NCI-H345 treated with DMSO at 0.1 percent for 48 hours (cell line): Measurements from ENCODE around the gene SPX.

Source experiments
- DNase-seq: peaks from one replicate; lab custom pipeline; 2025; ENCODE audit not compliant: unreplicated experiment; lab: John Stamatoyannopoulos, UW

SPX gene

DNA sequence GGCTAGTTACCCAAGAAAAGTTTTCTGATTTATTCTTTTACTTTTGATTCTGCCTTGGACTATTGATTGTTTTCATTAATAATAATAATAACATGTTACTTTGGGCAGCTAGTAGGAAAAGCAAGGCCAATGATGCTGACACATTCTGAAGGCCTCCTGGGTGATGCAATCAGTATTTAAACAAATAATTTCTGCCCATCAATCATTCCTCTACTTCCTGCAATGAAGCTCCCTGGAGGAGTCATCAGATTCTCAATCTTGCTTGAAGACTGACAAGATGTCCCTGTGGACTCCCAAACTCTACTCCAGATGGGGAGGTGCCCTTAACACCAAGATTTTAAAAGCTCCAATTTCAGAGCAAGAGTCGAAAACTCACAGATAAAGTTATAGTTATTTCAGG lies at the start of gene SPX:
Gene SPX (plus strand): TSS at position 244 of the 400 bp plus-strand sequence. CDS start 177 bp downstream, outside the sequence.
- DNase-seq, result no peak

DNA sequence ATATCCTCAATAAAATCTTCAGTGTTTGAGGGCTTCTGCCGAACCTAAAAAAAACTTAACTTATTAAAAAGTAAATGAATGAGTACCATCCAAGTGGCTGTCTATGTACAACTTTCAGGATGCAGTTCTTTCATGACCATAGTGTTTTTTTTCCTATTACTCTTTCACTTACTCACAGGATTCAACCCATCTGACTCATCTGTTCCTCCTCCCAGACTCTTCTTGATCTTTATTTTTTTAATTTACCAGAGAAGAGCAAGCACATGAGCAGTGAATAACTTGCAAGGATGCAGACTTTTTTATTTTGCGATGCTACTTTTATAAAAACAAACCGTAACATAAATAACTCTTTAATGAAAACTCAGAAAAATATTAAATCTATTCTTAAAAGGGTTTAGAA lies 49.1 kb upstream of the SPX start:
- no peak for DNase-seq

DNA sequence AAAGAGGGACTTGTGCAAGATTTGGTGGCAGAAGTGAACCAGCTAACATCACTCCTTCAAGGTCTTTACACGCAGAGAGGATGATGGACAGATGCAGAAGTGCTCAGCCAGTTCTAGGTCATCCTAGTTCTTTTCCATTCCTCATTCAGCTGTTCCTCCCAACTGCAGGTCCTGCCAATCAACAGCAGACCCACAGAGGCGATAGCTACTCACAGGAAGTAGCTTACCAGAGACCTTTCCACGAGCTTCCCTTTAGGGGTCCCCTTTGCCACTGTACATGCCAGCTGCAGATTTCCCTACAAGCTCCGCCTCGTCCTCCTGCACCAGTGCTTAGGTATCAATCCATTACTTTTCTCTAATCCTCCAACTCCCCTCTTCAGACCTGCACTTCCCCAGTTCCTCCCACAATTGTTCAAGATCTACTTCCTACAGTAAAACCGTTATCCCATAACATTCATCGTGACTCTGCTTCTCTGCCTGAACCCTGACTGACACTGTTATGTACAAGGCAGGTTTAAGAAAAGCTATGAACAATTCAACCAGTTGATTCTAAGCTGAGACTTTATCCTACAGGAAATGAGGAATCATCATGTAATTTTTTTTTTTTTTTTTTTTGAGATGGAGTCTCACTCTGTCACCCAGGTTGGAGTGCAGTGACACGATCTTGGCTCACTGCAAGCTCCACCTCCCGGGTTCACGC lies 47.2 kb upstream of the SPX start:
- no peak for DNase-seq

DNA sequence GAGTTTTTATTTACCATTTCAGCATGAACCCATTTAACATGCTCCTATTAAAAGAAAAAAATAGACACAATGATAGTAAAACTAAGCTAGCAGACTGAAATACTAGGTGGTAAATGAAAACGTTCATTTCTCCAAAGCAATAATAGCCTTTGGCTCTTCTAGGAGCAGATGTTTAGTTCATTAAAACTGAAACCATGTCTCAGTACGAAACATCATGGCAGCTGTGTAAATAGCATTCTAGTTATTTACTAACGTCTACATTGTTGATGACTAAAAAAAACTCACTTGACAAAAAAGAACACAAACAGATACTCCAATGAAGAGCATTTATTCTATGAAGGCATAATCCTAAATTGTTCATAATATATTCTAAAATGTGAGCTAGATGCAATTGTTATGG lies 42.6 kb upstream of the SPX start:
- peak; percentile 87 for DNase-seq

- DNase-seq, result no peak
Measured at GRCh38 chr12:21485998-21486397, 40.1 kb upstream of the SPX start.

GRCh38 chr12:21499765-21500164 lies 26.3 kb upstream of the SPX start:
- DNase-seq, result no peak

DNA sequence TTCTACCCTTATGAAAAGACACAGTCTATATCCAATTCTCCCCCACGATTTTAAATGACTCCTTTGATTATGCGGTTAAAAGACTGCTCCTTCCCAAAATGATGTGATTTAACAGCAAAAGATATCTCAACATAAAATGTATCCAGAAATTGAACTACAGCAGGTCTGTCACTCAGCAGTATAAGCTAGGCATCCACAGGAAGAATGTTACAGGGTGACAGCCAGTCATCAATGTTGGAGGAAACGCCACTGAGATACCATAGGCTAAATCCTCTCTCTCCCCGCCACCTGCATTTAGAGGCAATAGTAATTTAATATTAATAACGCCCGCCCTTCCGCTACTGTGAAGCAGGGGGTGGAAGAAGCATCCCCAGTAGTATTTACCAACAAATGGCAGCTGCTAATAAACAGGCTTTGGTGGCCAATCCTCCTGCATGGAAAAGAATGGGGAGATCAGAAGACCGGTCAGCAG lies 25.3 kb upstream of the SPX start:
- no peak for DNase-seq

DNA sequence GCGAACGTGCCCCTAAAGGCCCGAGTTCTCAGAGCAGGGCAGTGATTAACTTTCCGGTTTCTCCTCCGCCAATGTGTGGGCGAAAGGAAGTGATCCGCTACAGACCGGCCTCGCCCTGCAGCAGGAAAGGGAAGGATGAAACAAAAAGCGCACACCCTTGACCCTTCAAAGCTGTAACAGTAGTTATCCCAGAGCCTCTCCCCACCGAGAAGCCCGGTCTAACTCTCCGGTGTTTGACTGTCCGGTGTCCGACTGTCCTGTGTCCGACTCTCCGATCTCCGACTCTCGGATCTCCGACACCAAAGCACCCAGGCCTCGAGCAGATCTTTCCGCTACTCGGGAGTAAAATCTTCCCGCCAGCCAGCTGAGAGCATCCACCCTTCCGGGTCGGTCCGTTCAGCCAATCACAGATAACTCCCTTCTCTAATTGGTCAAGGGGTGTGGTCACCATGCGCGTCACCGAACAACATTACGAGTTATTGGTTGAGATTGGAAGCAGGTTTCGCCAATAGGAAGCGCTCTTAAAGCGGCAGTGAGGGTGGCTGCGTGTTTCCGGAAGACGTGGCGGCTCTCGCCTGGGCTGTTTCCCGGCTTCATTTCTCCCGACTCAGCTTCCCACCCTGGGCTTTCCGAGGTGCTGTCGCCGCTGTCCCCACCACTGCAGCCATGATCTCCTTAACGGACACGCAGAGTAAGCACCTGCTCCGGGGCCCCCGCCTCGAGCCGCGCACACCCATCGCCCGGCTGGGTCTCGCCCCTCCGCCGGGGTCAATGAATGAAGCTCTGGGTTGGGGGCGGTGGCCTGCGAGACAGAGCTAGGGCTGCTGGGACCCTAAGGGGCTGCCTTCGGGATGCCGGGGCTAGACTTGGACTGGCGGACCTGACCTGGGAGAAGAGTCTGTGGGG lies 24.6 kb upstream of the SPX start, which contains the start of the genes GOLT1B and RECQL:
Gene GOLT1B (plus strand): TSS at position 532 of the 906 bp plus-strand sequence. CDS start 135 bp downstream, at position 667.
Gene RECQL (minus strand): TSS at position 378 of the 906 bp plus-strand sequence. CDS start 2,065 bp downstream, outside the sequence.
- peak; percentile 96 for DNase-seq

DNA sequence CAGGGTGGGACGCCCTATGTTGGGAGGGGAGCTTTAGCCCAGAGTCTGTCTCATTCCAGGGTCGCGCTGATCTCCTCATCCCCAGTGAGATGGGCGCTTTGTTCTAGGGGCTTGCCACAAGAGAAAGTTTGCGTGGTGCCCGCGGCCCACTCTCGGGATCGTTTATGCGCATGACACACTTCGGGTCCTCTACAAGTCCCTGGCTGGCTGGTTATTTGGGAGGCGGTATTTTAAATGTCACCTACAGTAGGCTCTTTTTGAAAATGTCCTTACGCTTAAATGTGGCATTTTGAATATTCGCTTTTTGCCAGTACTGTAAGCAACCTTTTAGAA lies 24.0 kb upstream of the SPX start:
- DNase-seq, result peak; percentile 6

GRCh38 chr12:21502872-21503271 lies 23.2 kb upstream of the SPX start:
- DNase-seq, result no peak

DNA sequence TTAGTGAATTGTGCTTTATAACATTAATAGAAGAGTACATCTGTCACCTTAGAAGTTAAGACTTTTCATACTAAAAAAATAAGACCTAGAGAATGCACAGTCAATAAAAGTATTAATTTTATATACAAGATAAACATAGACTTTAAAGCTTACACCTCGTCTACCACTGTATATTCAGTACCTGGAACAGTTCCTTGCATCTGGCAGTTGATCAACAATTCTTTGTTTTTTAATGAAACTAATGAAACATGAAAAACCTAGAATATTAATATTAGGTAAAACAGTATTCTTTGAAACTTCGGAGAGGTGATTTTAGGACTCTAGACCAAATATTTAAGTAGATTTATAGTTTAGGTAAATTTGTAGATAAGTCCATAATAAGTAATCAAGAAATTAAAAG lies 20.2 kb upstream of the SPX start:
- no peak for DNase-seq

DNA sequence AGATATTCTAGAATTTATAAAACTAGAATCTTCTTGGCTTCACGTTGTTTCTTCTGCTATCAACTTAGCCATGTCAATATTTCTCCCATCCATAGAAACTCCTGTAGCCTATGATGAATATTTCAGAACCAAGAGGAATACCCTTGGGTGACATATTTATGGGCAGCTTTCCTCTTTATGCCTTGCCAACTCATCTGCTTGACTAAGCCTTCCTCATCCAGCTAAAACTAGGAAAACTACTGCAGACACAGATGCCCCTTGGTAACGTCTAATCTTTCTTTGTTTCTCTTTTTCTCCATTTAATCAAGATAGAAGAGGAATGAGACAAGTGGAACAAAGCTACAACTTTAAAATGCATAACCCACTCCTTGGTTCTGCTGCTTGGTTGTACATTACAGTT lies 18.2 kb upstream of the SPX start:
- DNase-seq, result no peak

DNA sequence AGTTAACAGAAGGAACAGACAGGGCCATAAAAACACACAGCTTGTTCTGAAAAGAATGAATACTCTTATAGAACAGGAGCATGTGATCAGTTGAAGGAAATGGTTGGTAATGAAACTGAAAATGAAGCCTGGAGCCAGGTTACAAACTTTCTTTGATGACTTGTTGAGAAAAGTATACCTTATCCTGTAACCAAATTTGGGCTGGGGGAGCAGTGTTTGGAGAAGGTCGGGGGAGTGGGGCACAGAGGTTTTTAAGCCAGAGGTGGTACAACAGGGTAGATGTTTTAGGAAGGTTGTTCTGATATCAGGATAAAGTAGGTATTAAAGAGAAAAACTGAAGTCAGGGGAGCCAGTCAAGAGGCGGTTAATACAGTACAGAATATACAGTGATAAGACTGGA lies 16.3 kb upstream of the SPX start:
- no peak for DNase-seq

- no peak for DNase-seq
Measured at GRCh38 chr12:21516281-21516680, 9.8 kb upstream of the SPX start.

DNA sequence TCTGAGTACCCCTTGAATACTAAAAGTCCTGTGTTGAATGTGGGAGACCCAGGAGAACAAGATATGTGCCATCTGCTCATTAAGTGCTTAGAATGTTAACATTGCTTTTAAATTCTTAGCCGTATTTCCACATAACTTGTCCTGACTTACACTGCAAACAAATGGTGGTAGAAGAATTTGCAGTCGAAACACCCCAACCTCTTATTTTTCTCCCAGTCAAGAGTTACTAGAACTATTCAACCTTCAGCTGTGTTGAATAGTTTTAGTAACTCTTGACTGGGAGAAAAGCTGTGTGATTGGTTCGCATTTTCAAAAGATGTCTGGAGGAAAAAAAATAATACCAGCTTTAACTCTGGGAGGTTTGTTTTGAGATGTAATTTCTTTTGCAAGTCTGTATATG lies 7.6 kb upstream of the SPX start:
- DNase-seq, result no peak

DNA sequence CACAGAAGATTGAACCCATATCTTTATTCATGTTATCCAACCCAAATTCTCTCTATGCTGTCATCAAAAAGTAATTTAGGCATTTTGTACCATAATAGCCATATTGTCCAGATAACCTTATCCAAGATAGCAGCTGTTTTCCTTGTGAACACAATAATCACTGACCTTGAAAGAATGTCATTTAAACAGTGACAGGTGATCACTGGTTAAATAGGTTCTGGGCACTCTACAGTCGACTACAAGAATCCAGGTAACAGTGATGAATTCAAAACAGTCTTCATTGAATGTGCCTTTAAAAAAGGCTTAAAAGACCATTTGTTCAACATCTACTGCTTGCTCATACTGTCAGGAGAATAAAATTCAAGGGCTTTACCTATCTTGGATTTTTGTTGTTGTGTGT lies 4.6 kb upstream of the SPX start:
- DNase-seq, result no peak

DNA sequence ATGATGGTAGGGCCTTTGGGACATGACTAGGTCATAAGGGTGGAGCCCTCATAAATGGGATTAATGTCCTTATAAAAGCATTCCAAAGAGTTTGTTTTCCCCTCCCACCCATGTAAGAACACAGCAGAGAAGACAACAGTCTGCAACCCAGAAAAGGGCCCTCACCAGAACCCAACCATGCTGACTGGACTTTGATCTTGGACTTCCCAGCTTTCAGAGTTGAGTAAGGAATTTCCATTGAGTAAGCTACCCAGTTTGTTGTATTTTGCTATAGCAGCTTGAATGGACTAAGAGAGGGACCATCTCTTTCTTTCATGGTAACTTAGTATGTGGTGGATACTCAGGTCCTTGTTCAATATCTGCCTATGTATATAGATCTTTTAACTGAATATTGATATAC lies 2.9 kb upstream of the SPX start:
- no peak for DNase-seq

DNA sequence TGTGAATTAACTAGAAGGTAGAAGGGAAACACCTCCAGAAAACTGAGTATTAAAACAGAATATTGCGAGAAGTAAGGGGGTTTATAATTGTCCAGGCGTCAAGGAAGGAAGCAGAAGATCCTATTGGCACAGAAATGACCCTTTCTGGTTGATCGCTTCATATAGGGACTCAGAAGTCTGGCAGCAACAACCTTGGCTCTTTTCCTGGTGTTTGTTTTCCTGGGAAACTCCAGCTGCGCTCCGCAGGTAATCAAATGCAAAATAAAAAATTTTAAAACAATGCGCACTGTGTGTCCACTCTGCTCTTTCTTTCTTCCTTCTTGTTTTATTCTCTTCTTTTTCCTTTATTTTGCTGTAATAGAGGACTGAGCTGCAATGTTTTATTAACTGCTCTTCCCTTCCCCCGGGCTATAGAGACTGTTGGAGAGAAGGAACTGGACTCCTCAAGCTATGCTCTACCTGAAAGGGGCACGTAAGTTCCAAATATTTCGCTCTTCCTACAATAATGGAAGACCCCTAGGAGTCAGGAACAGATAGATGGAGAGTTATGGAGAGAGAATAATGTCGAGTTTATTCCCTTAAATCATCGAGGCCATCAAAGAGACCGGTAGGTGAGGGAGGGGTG lies 737 bp downstream of the SPX start:
- DNase-seq, result peak; percentile 74

- DNase-seq, result peak; percentile 89
Measured at GRCh38 chr12:21527451-21528180, 1.5 kb downstream of the SPX start.

GRCh38 chr12:21528953-21529352 lies 2.9 kb downstream of the SPX start:
- DNase-seq, result no peak

- DNase-seq, result no peak
Measured at GRCh38 chr12:21529456-21529855, 3.4 kb downstream of the SPX start.
